Activated CD4-positive, alpha-beta T cell treated with anti-CD3 and anti-CD28 coated beads for 4 hours (primary cell): ENCODE measurements around the gene DEFB119.
"Not testable (repeated sequence)": the region's sequence is repeated elsewhere in the genome, so short reads cannot be mapped to it uniquely, and the experiment has no call there.

Experiments used
- DNase-seq, 2 donors: peaks; one replicate each; pipeline ENCODE4 v3.0.0-alpha.2; 2020

The DEFB119 gene, protein sequence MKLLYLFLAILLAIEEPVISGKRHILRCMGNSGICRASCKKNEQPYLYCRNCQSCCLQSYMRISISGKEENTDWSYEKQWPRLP

GRCh38 chr20:31390490-31390889, at the start of gene DEFB119:
Gene DEFB119, minus strand, starts transcription at chr20:31390590. Its CDS starts 107 bp downstream, at chr20:31390483.
- no peak for DNase-seq

GRCh38 chr20:31430568-31431115, 40.3 kb upstream of the DEFB119 start:
- no peak for DNase-seq

DNA sequence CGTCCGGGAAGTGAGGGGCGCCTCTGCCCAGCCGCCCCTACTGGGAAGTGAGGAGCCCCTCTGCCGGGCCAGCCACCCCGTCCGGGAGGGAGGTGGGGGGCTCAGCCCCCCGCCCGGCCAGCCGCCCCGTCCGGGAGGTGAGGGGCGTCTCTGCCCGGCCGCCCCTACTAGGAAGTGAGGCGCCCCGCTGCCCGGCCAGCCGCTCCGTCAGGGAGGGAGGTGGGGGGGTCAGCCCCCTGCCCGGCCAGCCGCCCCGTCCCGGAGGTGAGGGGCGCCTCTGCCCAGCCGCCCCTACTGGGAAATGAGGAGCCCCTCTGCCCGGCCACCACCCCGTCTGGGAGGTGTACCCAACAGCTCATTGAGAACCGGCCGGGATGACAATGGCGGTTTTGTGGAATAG, 37.2 kb upstream of the DEFB119 start:
- not testable (repeated sequence) for DNase-seq

- DNase-seq: not testable (repeated sequence)
These were observed 36.6 kb upstream of the DEFB119 start for GRCh38 chr20:31426891-31427551.

- DNase-seq: no peak
These were observed 35.4 kb upstream of the DEFB119 start for GRCh38 chr20:31425797-31426196.

GRCh38 chr20:31418307-31418706, 27.9 kb upstream of the DEFB119 start:
- DNase-seq: no peak

DNA sequence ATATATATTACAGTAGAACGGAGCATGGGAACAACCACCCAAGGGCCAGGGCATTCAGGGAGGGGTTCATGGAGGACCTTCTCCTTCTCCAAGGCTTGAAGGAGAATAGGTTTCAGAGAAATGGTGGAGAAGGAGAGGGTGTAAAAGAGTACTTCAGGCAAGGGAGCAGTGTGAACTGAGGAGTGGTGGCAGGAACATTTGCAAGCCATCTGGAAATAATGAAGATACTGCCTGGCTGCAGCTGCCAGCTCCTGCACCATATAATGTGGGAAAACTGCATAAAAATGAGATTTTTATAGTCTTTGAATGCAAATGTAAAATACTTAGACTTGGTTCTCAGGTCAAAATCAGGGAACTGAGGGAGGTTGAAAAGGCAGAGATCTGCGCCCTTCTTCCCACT, 25.3 kb upstream of the DEFB119 start:
- no peak for DNase-seq

GRCh38 chr20:31414381-31414780, 24.0 kb upstream of the DEFB119 start:
- no peak for DNase-seq

GRCh38 chr20:31410011-31410410, 19.6 kb upstream of the DEFB119 start:
- DNase-seq: no peak

- no peak for DNase-seq
These were observed 15.7 kb upstream of the DEFB119 start, which contains the start of gene DEFB121 for GRCh38 chr20:31406115-31406514. Gene DEFB121, minus strand, starts transcription at chr20:31406215. Its CDS starts 63 bp downstream, at chr20:31406152.

GRCh38 chr20:31403886-31404285, 13.5 kb upstream of the DEFB119 start:
- no peak for DNase-seq

DNA sequence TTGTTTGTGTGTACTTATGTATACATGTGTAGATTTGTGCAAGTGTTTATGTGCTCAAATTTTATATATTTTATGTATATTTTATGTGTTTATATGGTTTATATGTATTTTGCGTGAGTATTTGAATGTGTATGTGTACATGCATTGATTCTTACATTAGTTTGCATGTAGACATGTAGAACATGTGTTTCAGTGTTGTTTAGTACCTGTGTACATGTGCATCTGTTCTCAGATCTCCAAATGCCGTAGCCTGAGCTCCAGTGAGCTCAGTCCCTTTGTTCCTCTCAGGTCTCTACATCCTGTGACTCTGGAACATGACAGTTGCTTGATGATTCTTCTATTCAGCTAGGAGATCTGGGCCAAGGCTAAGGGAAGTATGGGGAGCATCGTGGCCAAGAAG, 4.5 kb upstream of the DEFB119 start:
- no peak for DNase-seq

DNA sequence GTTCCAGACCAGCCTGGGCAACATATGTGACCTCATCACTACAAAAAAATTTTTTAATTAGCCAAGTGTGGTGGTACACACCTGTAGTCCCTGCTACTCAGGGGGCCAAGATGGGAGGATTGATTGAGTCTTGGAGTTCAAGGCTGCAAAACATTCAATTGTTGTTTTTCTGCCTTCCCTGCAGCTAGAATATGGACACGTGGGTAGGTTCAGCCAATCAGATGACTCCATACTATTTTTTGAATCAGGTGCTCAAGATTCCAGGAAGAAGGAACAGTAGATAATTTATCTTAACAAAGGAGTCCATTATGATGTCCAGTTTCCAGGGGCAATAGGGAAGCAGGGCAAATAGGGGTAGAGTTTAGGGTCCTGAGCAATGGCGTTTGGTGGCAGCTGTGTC, 2.4 kb upstream of the DEFB119 start:
- DNase-seq: no peak

- no peak for DNase-seq
These were observed 16.0 kb downstream of the DEFB119 start for GRCh38 chr20:31374346-31374745.

DNA sequence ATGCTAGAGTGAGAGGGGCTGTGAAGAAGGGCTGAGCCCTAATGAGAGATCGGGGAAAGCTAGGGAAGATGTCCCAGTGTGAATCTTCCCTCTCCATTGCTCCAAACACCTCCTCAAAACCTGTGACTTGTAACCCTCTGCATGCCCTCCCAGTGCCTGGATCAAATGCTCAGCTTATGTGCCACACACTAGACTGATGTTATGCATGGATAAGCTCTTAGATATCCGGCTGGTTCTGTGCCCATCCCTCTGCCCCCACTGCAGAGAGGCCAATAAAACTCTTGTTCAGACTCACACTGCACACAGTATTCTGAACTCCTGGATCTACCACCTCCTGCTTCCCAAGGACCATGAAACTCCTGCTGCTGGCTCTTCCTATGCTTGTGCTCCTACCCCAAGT, 22.1 kb downstream of the DEFB119 start, which contains the start of gene DEFB118:
Gene DEFB118, plus strand, starts transcription at position 301 of the 400 bp plus-strand sequence. Its CDS starts 50 bp downstream, at position 351.
- DNase-seq: no peak

GRCh38 chr20:31364272-31364671, 26.1 kb downstream of the DEFB119 start:
- not testable (repeated sequence) for DNase-seq

DNA sequence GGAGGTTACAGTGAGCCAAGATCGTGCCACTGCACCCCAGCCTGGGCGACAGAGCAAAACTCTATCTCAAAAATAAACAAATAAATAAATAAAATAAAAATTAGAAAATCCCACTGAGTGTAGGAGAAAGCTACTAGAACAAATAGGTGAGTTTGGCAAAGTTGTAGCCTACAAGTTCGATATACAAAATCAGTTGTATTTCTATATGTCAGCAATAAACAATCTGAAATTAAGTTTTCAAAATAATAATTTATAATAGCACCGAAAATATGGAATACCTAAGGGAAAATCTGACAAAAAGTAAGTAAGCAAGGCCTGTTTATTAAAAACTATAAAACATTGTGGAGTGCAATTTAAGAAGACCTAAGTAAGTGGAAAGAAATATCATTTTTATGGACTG, 27.1 kb downstream of the DEFB119 start:
- no peak for DNase-seq

GRCh38 chr20:31355981-31356380, 34.4 kb downstream of the DEFB119 start:
- no peak for DNase-seq

DNA sequence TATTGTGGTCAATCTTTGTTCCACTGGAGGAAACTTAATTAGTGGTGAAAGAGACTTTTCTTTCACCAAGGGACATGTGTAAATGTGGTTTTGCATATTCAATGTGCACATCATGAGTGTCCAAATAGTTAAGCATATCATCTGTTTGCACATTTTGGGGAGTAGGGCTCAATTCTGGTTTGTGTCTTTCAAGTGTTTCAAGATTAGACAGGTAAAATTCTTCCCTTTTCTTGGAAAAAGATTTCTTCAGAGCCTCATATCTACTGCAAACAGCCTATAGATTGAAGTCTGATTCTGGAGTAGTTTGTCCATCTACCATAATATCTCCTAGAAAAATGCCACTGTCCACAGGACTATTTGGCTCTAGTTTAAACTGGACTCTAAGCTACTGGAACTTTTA, 48.9 kb downstream of the DEFB119 start:
- DNase-seq: no peak

GRCh38 chr20:31330893-31331292, 59.5 kb downstream of the DEFB119 start:
- DNase-seq: no peak
